Lower leg skin (tissue), 4 donors: ENCODE results near the gene ENDOU. TPM values are rescaled to one million over a fixed set of nuclear protein-coding genes. Genes with fewer than 3 reads are reported as not detected.

Source experiments
- DNase-seq, 2 donors: peaks; one replicate each; pipeline ENCODE4 v3.0.0-alpha.2; 2019; ENCODE audit warnings: low spot score in 2 of 2
- H3K4me3 ChIP-seq: fragments of 200-600 bp; sonication (generic); 2 replicates; pipeline ENCODE4 v1.5.1; 2017; ENCODE audit warnings: mild to moderate bottlenecking, low read depth; ENCODE audit not compliant: poor library complexity, severe bottlenecking
- POLR2A ChIP-seq, 2 donors: fragments of 450-650 bp; IDR thresholded peaks; one replicate each; pipeline ENCODE4 v1.6.1; 2016 to 2017; ENCODE audit warnings: antibody characterized with exemption in 2 of 2, mild to moderate bottlenecking in 1 of 2, moderate library complexity in 1 of 2
- whole genome bisulfite sequencing, 2 donors: methylation state at CpG; one replicate each; pipeline ENCODE4 v1.1.5; 2018; 5-methylcytosine and 5-hydroxymethylcytosine counted together
- intact Hi-C: fragments of 100-400 bp; cut with DNase I; formaldehyde crosslinking; loops from one replicate; pipeline ENCODE4 v1.15.0; 2023; ENCODE audit warnings: low total_unique reads
- total RNA-seq, 4 donors: library from RNA; depleted of rRNA; stranded (reverse); fragments of >200 nt; gene quantifications; one replicate each; pipeline ENCODE4 v1.1.0, GENCODE V29; 2016
- TF ChIP-seq, protein P1 (sequence below), 3 donors: fragments of 450-650 bp; IDR thresholded peaks; one replicate each; pipeline ENCODE4 v1.5.1; 2016; ENCODE audit warnings: antibody characterized with exemption in 3 of 3, mild to moderate bottlenecking in 3 of 3, moderate library complexity in 2 of 3

ENDOU gene
- total RNA-seq, 4 donors from 2014 or later, result 6.4 to 30.5 (median 17.8) TPM

- H3K4me3 ChIP-seq, result no peak overlapping the region
- peak in 1 of 2 donors; percentile 68 for DNase-seq
- TF ChIP-seq, protein P1, sequence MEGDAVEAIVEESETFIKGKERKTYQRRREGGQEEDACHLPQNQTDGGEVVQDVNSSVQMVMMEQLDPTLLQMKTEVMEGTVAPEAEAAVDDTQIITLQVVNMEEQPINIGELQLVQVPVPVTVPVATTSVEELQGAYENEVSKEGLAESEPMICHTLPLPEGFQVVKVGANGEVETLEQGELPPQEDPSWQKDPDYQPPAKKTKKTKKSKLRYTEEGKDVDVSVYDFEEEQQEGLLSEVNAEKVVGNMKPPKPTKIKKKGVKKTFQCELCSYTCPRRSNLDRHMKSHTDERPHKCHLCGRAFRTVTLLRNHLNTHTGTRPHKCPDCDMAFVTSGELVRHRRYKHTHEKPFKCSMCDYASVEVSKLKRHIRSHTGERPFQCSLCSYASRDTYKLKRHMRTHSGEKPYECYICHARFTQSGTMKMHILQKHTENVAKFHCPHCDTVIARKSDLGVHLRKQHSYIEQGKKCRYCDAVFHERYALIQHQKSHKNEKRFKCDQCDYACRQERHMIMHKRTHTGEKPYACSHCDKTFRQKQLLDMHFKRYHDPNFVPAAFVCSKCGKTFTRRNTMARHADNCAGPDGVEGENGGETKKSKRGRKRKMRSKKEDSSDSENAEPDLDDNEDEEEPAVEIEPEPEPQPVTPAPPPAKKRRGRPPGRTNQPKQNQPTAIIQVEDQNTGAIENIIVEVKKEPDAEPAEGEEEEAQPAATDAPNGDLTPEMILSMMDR (IDR thresholded peaks at IDR 0.05), result no peak
- TF ChIP-seq POLR2A (IDR thresholded peaks at IDR 0.05), result no peak
- intact Hi-C loops, result no loop called here
- WGBS, 2 donors, result 27 to 44% methylated on average over 5 of the region's 5 CpGs
These were observed 603 bp upstream of the ENDOU start for GRCh38 chr12:47725893-47726292.

DNA sequence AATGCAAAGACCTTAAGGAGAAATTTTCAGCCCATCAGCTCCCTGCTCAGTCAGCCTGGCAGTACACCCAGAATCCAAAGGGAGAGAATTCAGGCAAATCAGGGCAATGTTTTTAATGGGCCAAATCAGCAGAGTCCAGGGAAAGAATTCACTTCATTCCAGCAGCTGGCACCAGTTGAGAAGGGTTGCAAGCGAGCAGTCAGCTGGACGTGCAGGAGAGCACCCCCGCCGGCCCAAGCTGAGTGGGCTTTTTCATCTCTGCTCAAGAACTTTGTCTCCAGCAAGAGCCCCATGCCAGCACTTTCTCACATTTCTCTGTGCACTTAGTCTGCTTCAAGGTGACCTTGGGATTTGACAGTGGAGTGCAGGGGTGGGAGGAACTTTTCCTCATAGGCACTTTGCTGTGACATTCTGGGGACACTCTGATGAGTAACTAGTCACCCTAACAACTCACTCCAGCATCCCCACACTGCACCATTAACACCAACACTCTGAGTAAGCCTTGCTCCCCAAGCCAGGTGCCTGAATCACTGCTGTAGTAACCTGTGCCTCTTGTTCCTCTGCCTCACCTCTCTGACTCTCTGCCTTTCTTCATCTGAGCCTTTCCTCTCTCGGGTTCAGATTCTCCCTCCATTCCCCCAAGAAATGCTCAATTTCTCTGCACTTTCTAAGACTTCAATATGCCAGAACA, 2.2 kb downstream of the ENDOU start:
- TF ChIP-seq, protein P1 (IDR thresholded peaks at IDR 0.05), result no peak
- TF ChIP-seq POLR2A (IDR thresholded peaks at IDR 0.05), result no peak
- WGBS, 2 donors, result 86 to 88% methylated on average over 5 of the region's 5 CpGs
- no peak overlapping the region for H3K4me3 ChIP-seq
- DNase-seq, result peak in 1 of 2 donors; percentile 82
- intact Hi-C loops, result no loop called here

DNA sequence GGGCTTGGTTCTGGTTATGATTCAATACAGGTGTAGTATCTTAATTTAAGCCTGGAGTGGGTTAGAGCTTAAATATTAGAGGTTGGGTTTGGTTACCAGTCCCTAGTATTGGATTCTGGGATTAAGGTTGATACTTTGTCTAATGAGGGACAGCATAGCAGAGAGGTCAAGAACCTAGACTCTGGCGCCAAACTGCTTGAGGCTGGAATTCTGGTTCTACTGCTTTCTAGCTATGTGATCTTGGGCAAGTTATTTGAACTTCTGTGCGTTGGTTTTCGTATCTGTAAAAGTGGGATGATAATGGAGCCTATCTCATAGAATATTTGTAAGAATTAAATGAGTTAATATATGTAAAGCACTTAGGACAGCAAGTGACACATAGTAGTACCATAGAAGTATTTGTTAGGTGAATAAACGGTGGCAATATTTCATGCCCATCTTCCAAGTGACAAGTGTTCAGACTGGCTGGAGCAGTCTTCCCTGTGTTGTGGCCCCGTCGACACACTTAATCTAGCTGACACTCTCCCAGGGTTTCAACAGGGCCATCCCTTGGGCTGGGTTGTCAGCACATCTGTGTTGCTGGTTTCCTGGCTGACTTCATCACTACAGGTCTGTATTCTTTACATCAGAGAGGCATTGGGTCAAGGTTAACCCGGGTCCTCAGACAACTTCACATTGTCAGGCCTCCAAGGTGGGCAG, 3.0 kb downstream of the ENDOU start:
- no peak for DNase-seq
- no peak overlapping the region for H3K4me3 ChIP-seq
- 52 to 54% methylated on average over 7 of the region's 7 CpGs for WGBS, 2 donors
- no peak for TF ChIP-seq POLR2A (IDR thresholded peaks at IDR 0.05)
- TF ChIP-seq, protein P1 (IDR thresholded peaks at IDR 0.05), result no peak
- intact Hi-C loops, result no loop called here

DNA sequence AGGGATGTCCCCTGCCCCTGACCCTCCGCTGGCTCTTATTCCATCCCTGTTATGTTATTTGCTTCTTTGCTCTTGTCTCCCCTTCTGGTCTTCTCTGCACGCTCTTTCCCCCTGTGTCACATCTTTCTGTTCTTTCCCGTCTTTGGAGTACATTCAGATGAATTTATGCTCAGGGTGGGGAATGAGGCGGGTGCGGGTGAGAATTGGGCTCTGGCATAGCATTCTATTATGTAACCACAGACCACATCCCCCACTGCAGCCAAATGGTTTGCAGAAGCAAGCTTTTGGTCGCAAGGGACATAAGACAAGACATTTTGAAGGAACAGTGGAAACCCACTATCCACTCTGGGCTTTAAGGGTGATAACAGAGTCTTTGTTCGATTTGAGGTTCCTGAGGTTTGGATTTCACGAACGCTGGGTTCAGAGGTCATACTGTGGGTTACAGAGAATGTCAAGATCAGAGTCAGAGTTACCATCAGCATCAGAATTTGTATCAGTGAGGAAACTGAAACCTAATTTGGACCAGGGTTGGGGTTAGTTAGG, 3.8 kb downstream of the ENDOU start:
- 78 to 83% methylated on average over 9 of the region's 9 CpGs for WGBS, 2 donors
- DNase-seq, result peak in 1 of 2 donors; percentile 46
- TF ChIP-seq, protein P1 (IDR thresholded peaks at IDR 0.05), result no peak
- no peak for TF ChIP-seq POLR2A (IDR thresholded peaks at IDR 0.05)
- H3K4me3 ChIP-seq, result no peak overlapping the region
- intact Hi-C loops, result no loop called here

- intact Hi-C loops, result loop anchor here (5.0 kb wide), 2 partner anchors 59 to 119 kb away; no protein-coding TSS in a partner anchor
- 74 to 100% methylated on average over 1 of the region's 1 CpG for WGBS, 2 donors
- DNase-seq, result peak in 1 of 2 donors; percentile 8
- H3K4me3 ChIP-seq, result no peak overlapping the region
- TF ChIP-seq POLR2A (IDR thresholded peaks at IDR 0.05), result no peak
- TF ChIP-seq, protein P1 (IDR thresholded peaks at IDR 0.05), result no peak
These were observed 6.8 kb downstream of the ENDOU start for GRCh38 chr12:47718531-47718930.
